HUES48 (cell line): ENCODE measurements around the gene ZNF181.

Experiments
- H3K27ac ChIP-seq: one replicate; pipeline ENCODE4 v1.7.0; 2013; ENCODE audit warnings: low read depth, low read length, inconsistent platforms
- H3K27me3 ChIP-seq: 2 replicates; pipeline ENCODE4 v1.6.1; 2013; ENCODE audit warnings: mild to moderate bottlenecking, low read length; ENCODE audit not compliant: control insufficient read depth, insufficient read depth
- H3K36me3 ChIP-seq: 2 replicates; pipeline ENCODE4 v1.6.1; 2013; ENCODE audit warnings: low read length; ENCODE audit not compliant: control insufficient read depth, insufficient read depth
- H3K4me1 ChIP-seq: 2 replicates; pipeline ENCODE4 v1.6.1; 2013; ENCODE audit warnings: mild to moderate bottlenecking, low read length; ENCODE audit not compliant: control insufficient read depth, insufficient read depth
- H3K4me3 ChIP-seq: 2 replicates; pipeline ENCODE4 v1.5.1; 2013; ENCODE audit warnings: mild to moderate bottlenecking, low read depth, low read length
- H3K9ac ChIP-seq: 2 replicates; pipeline ENCODE4 v1.6.1; 2013; ENCODE audit warnings: mild to moderate bottlenecking, low read depth, low read length, moderate library complexity
- H3K9me3 ChIP-seq: 2 replicates; pipeline ENCODE4 v1.6.1; 2013; ENCODE audit warnings: low read length; ENCODE audit not compliant: control insufficient read depth, insufficient read depth

ZNF181 gene

GRCh38 chr19:34757441-34757840 is 23.4 kb downstream of the ZNF181 start:
- H3K9ac ChIP-seq: no peak overlapping the region
- no peaks in the 10 kb centered on the region for H3K27me3 ChIP-seq
- peaks cover 87% of the 10 kb centered on the region for H3K9me3 ChIP-seq
- H3K27ac ChIP-seq: no peak overlapping the region
- no peaks in the 10 kb centered on the region for H3K4me1 ChIP-seq
- no peak overlapping the region for H3K4me3 ChIP-seq
- H3K36me3 ChIP-seq: no peaks in the 10 kb centered on the region

DNA sequence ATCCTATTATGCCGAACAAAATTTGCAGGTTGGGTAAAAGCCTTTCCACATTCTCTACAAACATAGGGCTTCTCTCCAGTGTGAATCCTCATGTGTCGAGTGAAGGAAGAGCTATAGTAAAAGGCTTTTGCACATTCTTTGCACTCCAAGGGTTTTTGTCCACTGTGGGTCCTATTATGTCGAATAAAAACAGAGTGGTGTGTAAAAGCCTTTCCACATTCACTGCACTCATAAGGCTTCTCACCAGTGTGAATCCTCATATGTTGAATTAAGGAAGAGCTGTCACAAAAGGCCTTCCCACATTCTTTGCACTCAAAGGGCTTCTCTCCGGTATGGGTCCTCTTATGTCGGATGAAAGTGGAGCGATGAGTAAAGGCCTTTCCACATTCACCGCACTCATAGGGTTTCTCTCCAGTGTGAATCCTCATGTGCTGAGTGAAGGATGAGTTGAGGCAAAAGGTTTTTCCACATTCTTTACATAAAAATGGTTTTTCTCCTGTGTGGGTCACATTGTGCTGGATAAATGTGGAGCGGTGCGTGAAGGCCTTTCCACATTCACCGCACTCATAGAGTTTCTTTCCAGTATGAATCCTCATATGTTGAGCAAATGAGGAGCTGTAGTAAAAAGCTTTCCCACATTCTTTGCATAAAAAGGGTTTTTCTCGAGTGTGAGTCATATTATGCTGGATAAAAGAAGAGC is 25.3 kb downstream of the ZNF181 start:
- Histone ChIP-seq H3K9ac (no peak overlapping the region), H3K36me3 (no peaks in the 10 kb centered on the region), H3K4me1 (no peaks in the 10 kb centered on the region), H3K9me3 (peaks cover 93% of the 10 kb centered on the region), H3K27ac (no peak overlapping the region), H3K27me3 (no peaks in the 10 kb centered on the region), H3K4me3 (no peak overlapping the region)

- H3K9me3 ChIP-seq: peaks cover 40% of the 10 kb centered on the region
- H3K36me3 ChIP-seq: peaks cover 21% of the 10 kb centered on the region
- H3K27ac ChIP-seq: no peak overlapping the region
- H3K9ac ChIP-seq: no peak overlapping the region
- H3K27me3 ChIP-seq: no peaks in the 10 kb centered on the region
- no peak overlapping the region for H3K4me3 ChIP-seq
- H3K4me1 ChIP-seq: no peaks in the 10 kb centered on the region
Measured at GRCh38 chr19:34766386-34766785, 32.3 kb downstream of the ZNF181 start.

GRCh38 chr19:34767951-34768350 is 33.9 kb downstream of the ZNF181 start:
- 0 out of 2 replicates have a peak, but pooled peaks cover 4% of the 10 kb centered on the region for H3K27me3 ChIP-seq
- no peak overlapping the region for H3K27ac ChIP-seq
- H3K36me3 ChIP-seq: peaks cover 21% of the 10 kb centered on the region
- H3K9me3 ChIP-seq: peaks cover 25% of the 10 kb centered on the region
- no peaks in the 10 kb centered on the region for H3K4me1 ChIP-seq
- H3K4me3 ChIP-seq: no peak overlapping the region
- no peak overlapping the region for H3K9ac ChIP-seq

GRCh38 chr19:34772697-34773554 is 38.9 kb downstream of the ZNF181 start, which contains the start of gene ZNF599:
ZNF599 (minus strand) TSS chr19:34773215; CDS start chr19:34772841, 374 bp downstream.
- H3K4me3 ChIP-seq: peak within 1 kb of the TSS; percentile 78
- no peak within 1 kb of the TSS for H3K27ac ChIP-seq
- H3K9me3 ChIP-seq: peaks cover 5% of the 10 kb centered on the region
- H3K36me3 ChIP-seq: no peaks in the 10 kb centered on the region
- no peaks in the 10 kb centered on the region for H3K4me1 ChIP-seq
- H3K9ac ChIP-seq: 0 out of 2 replicates have a peak within 1 kb of the TSS, but pooled peaks have one; percentile 13
- 0 out of 2 replicates have a peak, but pooled peaks cover 4% of the 10 kb centered on the region for H3K27me3 ChIP-seq

DNA sequence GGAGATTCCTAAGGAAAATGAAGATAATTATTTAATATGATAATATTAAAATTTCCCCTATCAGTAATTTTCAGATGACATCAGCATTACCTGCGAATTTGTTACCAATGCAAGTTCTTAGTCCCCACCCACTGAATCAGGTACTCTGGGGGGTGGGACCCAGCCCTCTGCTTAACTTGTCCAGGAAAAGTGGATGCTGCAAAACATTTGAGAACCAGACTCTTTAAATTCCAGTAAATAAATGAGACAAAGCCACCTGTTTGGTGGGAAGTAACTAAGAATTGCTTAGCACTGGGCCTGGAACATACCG is 39.5 kb downstream of the ZNF181 start:
- H3K36me3 ChIP-seq: no peaks in the 10 kb centered on the region

DNA sequence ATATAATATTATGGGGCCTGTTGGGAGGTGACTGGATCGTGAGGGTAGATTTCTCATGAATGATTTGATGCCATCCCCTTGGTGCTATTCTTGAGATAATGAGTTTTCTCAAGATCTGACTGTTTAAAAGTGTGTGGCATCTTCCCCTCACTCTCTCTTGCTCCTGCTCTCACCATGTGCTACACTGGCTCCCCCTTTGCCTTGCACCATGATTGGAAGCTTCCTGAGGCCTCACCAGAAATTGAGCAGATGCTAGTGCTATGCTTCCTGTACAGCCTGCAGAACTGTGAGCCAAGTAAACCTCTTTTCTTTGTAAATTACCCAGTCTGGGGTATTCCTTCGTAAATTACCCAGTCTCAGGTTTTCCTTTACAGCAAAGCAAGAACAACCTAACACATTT is 40.8 kb downstream of the ZNF181 start:
- peaks cover 14% of the 10 kb centered on the region for H3K9me3 ChIP-seq
- H3K4me1 ChIP-seq: no peaks in the 10 kb centered on the region
- H3K4me3 ChIP-seq: no peak overlapping the region
- no peak overlapping the region for H3K27ac ChIP-seq
- no peak overlapping the region for H3K9ac ChIP-seq
- H3K27me3 ChIP-seq: 0 out of 2 replicates have a peak, but pooled peaks cover 4% of the 10 kb centered on the region
- H3K36me3 ChIP-seq: no peaks in the 10 kb centered on the region

More for the DNA sequence above, 39.5 kb downstream of the ZNF181 start:
- Histone ChIP-seq H3K9ac (no peak overlapping the region), H3K27me3 (0 out of 2 replicates have a peak, but pooled peaks cover 4% of the 10 kb centered on the region), H3K9me3 (peaks cover 4% of the 10 kb centered on the region; the same call in 1 of the 2 replicates), H3K4me3 (peak overlapping the region; percentile 78), H3K27ac (no peak overlapping the region), H3K4me1 (no peaks in the 10 kb centered on the region)

DNA sequence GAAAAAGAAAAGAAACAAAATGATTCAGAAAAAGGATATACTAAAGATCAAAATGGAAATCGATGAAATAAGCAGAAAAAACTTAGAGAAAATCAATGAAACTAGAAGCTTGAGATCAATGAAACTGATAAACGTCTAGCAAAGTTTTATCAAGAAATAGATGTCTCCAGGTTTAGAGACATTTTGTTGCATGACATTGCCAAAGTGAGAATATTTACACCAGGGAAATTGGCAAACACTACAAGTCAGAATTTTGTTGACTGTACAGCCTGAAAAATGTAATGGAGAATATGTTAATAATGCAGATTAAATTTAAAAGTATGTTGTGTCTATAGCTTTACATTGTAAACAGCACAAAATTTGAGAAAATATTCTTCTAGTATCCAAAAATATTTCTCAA is 44.3 kb downstream of the ZNF181 start:
- Histone ChIP-seq H3K9ac (no peak overlapping the region), H3K4me3 (no peak overlapping the region), H3K4me1 (no peaks in the 10 kb centered on the region), H3K27ac (no peak overlapping the region), H3K27me3 (no peaks in the 10 kb centered on the region), H3K9me3 (peaks cover 29% of the 10 kb centered on the region), H3K36me3 (no peaks in the 10 kb centered on the region)

DNA sequence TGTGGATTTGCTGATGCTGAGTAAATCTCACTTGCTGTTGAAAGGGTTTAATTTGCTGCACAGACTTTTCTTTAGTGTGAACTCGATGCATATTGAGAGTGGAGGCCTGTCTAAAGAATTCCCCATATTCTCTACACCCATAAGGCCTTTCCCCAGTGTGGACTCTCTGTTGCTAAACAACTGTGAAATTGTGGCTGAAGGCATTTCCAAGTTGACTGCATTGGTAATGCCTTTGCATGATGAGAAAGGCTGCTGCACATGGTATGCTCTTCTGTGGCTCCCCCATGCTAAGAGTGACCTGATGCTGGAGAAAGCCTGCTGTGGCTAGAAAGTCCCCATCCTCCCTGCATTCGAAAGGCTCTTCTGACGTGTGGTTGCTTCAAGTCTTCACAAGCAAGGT is 45.6 kb downstream of the ZNF181 start:
- Histone ChIP-seq H3K36me3 (no peaks in the 10 kb centered on the region), H3K9me3 (peaks cover 29% of the 10 kb centered on the region), H3K4me3 (no peak overlapping the region), H3K9ac (no peak overlapping the region), H3K4me1 (no peaks in the 10 kb centered on the region), H3K27me3 (no peaks in the 10 kb centered on the region), H3K27ac (no peak overlapping the region)

- H3K36me3 ChIP-seq: no peaks in the 10 kb centered on the region
- H3K4me1 ChIP-seq: no peaks in the 10 kb centered on the region
- H3K27ac ChIP-seq: no peak overlapping the region
- no peaks in the 10 kb centered on the region for H3K27me3 ChIP-seq
- no peak overlapping the region for H3K4me3 ChIP-seq
- peaks cover 50% of the 10 kb centered on the region for H3K9me3 ChIP-seq
- no peak overlapping the region for H3K9ac ChIP-seq
Measured at GRCh38 chr19:34786236-34786635, 52.2 kb downstream of the ZNF181 start.
